Measurements from ENCODE around the gene P2RX2. TPM values are rescaled to one million over a fixed set of nuclear protein-coding genes. Genes with fewer than 3 reads are reported as not detected.

The P2RX2 gene
- total and polyA plus RNA-seq, 2 donors (not counting 1 experiment from before 2014, with no cell fraction given), result not detected

DNA sequence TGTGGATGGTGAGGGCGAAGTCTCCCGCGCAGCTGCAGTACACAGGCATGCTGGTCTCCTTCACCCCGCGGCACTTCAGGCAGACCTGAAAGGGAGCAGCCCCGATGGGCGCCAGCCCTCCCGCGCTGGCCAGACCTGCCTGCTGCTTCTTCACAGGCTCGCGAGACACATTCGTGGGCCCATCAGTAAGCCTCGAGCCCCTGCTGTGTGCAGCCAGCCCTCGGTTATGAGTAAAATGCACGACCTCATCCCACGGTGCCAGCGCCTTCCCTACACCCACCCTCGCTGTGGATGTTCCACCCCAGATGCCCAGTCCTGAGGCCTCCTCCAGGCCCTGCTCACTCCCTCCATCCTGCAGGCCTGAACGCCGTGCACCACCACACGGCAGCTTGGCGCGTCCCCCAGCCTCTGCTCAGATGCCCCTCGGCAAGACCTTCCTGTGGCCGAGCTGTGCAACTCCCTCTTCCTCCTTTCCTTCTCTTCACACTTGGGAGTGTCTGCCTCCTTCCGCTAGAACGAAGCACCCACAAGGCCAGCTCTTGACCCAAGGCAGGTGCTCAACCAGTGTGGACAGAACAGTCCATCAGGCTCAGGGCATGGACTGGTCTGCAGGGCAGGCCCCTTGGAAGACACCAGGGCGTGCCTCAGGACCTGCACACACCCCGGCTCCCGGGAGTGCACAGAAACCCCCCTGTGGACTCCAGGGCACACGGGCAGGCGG lies 6.5 kb downstream of the P2RX2 start:
- Histone ChIP-seq H2AFZ (ENCODE audit: low read length) (no peak overlapping the region), H3K4me2 (ENCODE audit: extremely low read depth, insufficient read depth, low read length) (no peak overlapping the region), H3K27ac (ENCODE audit: insufficient read depth, low read length) (no peak overlapping the region), H3K79me2 (ENCODE audit: control insufficient read depth, insufficient read depth, low read length) (no peaks in the 10 kb centered on the region), H3K9ac (ENCODE audit: insufficient read depth, low read length) (no peak overlapping the region), H3K36me3 (ENCODE audit: control insufficient read depth, insufficient read depth, low read length) (peaks cover 13% of the 10 kb centered on the region), H3K4me3 (replicated peaks in 1 of 4; ENCODE audit: control extremely low read depth in 1 of 4, insufficient read depth in 1 of 4, low read depth in 3 of 4, low read length in 4 of 4) (no peak overlapping the region), H3K4me1 (ENCODE audit: control insufficient read depth, extremely low read depth, insufficient read depth, low read length) (peaks cover 14% of the 10 kb centered on the region), H3K9me3 (ENCODE audit: control insufficient read depth, insufficient read depth, low read depth, low read length) (no peaks in the 10 kb centered on the region), H3K27me3 (ENCODE audit: control insufficient read depth, insufficient read depth, low read length) (no peaks in the 10 kb centered on the region), H4K20me1 (ENCODE audit: control insufficient read depth, extremely low read depth, insufficient read depth, low read length) (no peaks in the 10 kb centered on the region)
- no peak for TF ChIP-seq EZH2 (IDR thresholded peaks at IDR 0.05; ENCODE audit: low read length, missing control alignments)
- TF ChIP-seq, protein P1, sequence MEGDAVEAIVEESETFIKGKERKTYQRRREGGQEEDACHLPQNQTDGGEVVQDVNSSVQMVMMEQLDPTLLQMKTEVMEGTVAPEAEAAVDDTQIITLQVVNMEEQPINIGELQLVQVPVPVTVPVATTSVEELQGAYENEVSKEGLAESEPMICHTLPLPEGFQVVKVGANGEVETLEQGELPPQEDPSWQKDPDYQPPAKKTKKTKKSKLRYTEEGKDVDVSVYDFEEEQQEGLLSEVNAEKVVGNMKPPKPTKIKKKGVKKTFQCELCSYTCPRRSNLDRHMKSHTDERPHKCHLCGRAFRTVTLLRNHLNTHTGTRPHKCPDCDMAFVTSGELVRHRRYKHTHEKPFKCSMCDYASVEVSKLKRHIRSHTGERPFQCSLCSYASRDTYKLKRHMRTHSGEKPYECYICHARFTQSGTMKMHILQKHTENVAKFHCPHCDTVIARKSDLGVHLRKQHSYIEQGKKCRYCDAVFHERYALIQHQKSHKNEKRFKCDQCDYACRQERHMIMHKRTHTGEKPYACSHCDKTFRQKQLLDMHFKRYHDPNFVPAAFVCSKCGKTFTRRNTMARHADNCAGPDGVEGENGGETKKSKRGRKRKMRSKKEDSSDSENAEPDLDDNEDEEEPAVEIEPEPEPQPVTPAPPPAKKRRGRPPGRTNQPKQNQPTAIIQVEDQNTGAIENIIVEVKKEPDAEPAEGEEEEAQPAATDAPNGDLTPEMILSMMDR (conservative IDR thresholded peaks at IDR 0.05 in 1 of 2, IDR thresholded peaks at IDR 0.05 in 1 of 2; ENCODE audit: low read depth in 1 of 2, low read length in 2 of 2), result no peak
- DNase-seq (ENCODE audit: low read depth in 2 of 2), result no peak

DNA sequence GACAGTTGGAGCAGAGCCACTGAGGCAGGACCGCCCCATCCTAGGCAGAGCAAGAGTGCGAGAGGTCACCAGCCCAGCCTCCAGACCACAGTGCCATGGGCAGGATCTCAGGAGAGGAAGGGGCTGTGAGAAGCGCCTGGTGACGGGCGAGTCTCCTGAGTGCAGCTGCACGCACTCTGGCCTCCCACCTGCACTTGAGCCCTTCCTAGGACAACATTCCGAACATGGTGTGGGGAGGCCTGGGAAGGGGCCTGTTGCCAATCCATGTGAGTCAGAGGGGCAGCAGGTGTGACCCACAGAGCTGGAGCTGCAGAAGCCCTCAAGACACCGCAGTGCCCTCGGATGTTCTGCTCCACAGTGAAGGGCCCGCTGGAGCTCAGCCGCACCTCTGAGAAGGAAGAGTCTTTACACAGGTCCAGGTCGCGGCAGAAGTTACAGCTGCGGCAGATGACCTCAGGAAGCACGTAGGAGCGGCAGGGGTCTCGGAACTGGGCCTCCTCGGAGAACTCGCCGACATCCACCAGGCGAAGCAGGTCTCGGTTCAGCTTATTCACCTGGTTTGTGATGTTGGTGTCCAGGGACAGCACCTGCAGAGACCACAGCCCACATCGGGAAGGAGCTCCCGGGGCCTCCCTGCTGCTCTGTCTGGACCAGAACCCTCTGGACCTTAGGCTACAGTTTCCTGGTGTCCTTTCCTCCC lies 7.3 kb downstream of the P2RX2 start:
- peaks cover 13% of the 10 kb centered on the region for H3K36me3 ChIP-seq (ENCODE audit: control insufficient read depth, insufficient read depth, low read length)
- DNase-seq (ENCODE audit: low read depth in 2 of 2), result no peak
- H3K27ac ChIP-seq (ENCODE audit: insufficient read depth, low read length), result no peak overlapping the region
- H2AFZ ChIP-seq (ENCODE audit: low read length), result no peak overlapping the region
- no peaks in the 10 kb centered on the region for H3K9me3 ChIP-seq (ENCODE audit: control insufficient read depth, insufficient read depth, low read depth, low read length)
- H3K4me2 ChIP-seq (ENCODE audit: extremely low read depth, insufficient read depth, low read length), result no peak overlapping the region
- H3K9ac ChIP-seq (ENCODE audit: insufficient read depth, low read length), result no peak overlapping the region
- no peak for TF ChIP-seq EZH2 (IDR thresholded peaks at IDR 0.05; ENCODE audit: low read length, missing control alignments)
- TF ChIP-seq, protein P1 (conservative IDR thresholded peaks at IDR 0.05 in 1 of 2, IDR thresholded peaks at IDR 0.05 in 1 of 2; ENCODE audit: low read depth in 1 of 2, low read length in 2 of 2), result no peak
- H3K27me3 ChIP-seq (ENCODE audit: control insufficient read depth, insufficient read depth, low read length), result no peaks in the 10 kb centered on the region
- peaks cover 14% of the 10 kb centered on the region for H3K4me1 ChIP-seq (ENCODE audit: control insufficient read depth, extremely low read depth, insufficient read depth, low read length)
- no peaks in the 10 kb centered on the region for H4K20me1 ChIP-seq (ENCODE audit: control insufficient read depth, extremely low read depth, insufficient read depth, low read length)
- no peak overlapping the region for H3K4me3 ChIP-seq (replicated peaks in 1 of 4; ENCODE audit: control extremely low read depth in 1 of 4, insufficient read depth in 1 of 4, low read depth in 3 of 4, low read length in 4 of 4)
- H3K79me2 ChIP-seq (ENCODE audit: control insufficient read depth, insufficient read depth, low read length), result no peaks in the 10 kb centered on the region

DNA sequence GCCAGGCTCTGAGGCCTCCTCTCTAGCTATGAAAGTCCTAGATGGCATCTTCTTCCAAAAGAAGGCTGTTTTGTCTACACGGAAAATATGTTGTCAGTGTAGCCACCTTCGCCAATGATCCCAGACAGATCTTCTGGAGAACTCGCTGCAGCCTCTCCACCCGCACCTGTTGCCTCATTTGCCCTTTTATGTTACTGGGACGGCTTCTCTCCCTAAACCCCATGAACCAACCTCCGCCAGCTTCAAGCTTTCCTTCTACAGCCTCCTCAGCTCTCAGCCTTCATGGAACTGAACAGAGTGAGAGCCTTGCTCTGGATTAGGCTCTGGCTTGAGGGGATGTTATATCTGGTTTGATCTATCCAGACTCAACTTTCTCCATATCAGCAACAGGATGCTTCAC lies 10.8 kb downstream of the P2RX2 start:
- TF ChIP-seq, protein P1 (conservative IDR thresholded peaks at IDR 0.05 in 1 of 2, IDR thresholded peaks at IDR 0.05 in 1 of 2; ENCODE audit: low read depth in 1 of 2, low read length in 2 of 2), result no peak
- no peak for TF ChIP-seq EZH2 (IDR thresholded peaks at IDR 0.05; ENCODE audit: low read length, missing control alignments)
- H3K4me3 ChIP-seq (replicated peaks in 1 of 4; ENCODE audit: control extremely low read depth in 1 of 4, insufficient read depth in 1 of 4, low read depth in 3 of 4, low read length in 4 of 4), result no peak overlapping the region
- no peak overlapping the region for H2AFZ ChIP-seq (ENCODE audit: low read length)
- H3K27ac ChIP-seq (ENCODE audit: insufficient read depth, low read length), result no peak overlapping the region
- H3K79me2 ChIP-seq (ENCODE audit: control insufficient read depth, insufficient read depth, low read length), result no peaks in the 10 kb centered on the region
- no peak overlapping the region for H3K4me2 ChIP-seq (ENCODE audit: extremely low read depth, insufficient read depth, low read length)
- H3K4me1 ChIP-seq (ENCODE audit: control insufficient read depth, extremely low read depth, insufficient read depth, low read length), result no peaks in the 10 kb centered on the region
- H4K20me1 ChIP-seq (ENCODE audit: control insufficient read depth, extremely low read depth, insufficient read depth, low read length), result no peaks in the 10 kb centered on the region
- H3K9me3 ChIP-seq (ENCODE audit: control insufficient read depth, insufficient read depth, low read depth, low read length), result no peaks in the 10 kb centered on the region
- H3K9ac ChIP-seq (ENCODE audit: insufficient read depth, low read length), result no peak overlapping the region
- no peaks in the 10 kb centered on the region for H3K27me3 ChIP-seq (ENCODE audit: control insufficient read depth, insufficient read depth, low read length)
- DNase-seq (ENCODE audit: low read depth in 2 of 2), result no peak
- H3K36me3 ChIP-seq (ENCODE audit: control insufficient read depth, insufficient read depth, low read length), result peaks cover 21% of the 10 kb centered on the region

Data from fibroblast of lung (primary cell).